WTC11 (cell line): ENCODE measurements around the gene PTPRT. TPM values are rescaled to one million over a fixed set of nuclear protein-coding genes. Genes with fewer than 3 reads are reported as not detected.

Source experiments
- ATAC-seq: fragments of 200-7000 bp; cut with Tn5 transposase; 2 replicates; pipeline ENCODE4 v1.10.0; 2021; ENCODE audit warnings: mild to moderate bottlenecking, moderate library complexity
- CTCF ChIA-PET: fragments of 300-600 bp; sonication (Branson Sonifier 250); formaldehyde crosslinking; loops from one replicate; lab custom pipeline; 2021; ENCODE audit warnings: antibody characterized with exemption; lab: Charles Lee
- POLR2A ChIA-PET: fragments of 350-600 bp; sonication (Branson Sonifier 250); formaldehyde crosslinking; loops from one replicate; lab custom pipeline; 2021; ENCODE audit warnings: antibody characterized with exemption; lab: Charles Lee
- DNase-seq: peaks from one replicate; pipeline ENCODE4 v3.0.0; 2021; ENCODE audit warnings: low spot score
- H3K27ac Mint-ChIP-seq: 2 replicates; pipeline ENCODE4 v1.8.0; 2021; ENCODE audit warnings: mixed read lengths
- H3K27me3 Mint-ChIP-seq: 2 replicates; pipeline ENCODE4 v1.8.0; 2021; ENCODE audit warnings: low read depth, mild to moderate bottlenecking, moderate library complexity, mixed read lengths
- H3K36me3 Mint-ChIP-seq: 2 replicates; pipeline ENCODE4 v1.8.0; 2021; ENCODE audit warnings: mixed read lengths
- H3K4me1 Mint-ChIP-seq: 2 replicates; pipeline ENCODE4 v1.8.0; 2022; ENCODE audit warnings: mixed read lengths
- H3K4me3 Mint-ChIP-seq: 2 replicates; pipeline ENCODE4 v1.8.0; 2021; ENCODE audit warnings: mild to moderate bottlenecking, moderate library complexity, mixed read lengths
- H3K9me3 Mint-ChIP-seq: 2 replicates; pipeline ENCODE4 v1.8.0; 2021; ENCODE audit warnings: mixed read lengths
- ATF2 ChIP-seq: sonication (generic); formaldehyde crosslinking; IDR thresholded peaks from 2 replicates; pipeline ENCODE4 v1.8.1; 2022; ENCODE audit warnings: low read depth, missing genetic modification reagents, borderline replicate concordance
- CREM ChIP-seq: sonication (generic); formaldehyde crosslinking; IDR thresholded peaks from 2 replicates; pipeline ENCODE4 v1.8.1; 2022; ENCODE audit warnings: mild to moderate bottlenecking, missing genetic modification reagents, moderate library complexity
- E2F1 ChIP-seq: sonication (generic); formaldehyde crosslinking; IDR thresholded peaks from 2 replicates; pipeline ENCODE4 v1.8.0; 2022; ENCODE audit warnings: mild to moderate bottlenecking, missing genetic modification reagents
- EMX1 ChIP-seq: fragments of 250-450 bp; sonication (Bioruptor Pico); IDR thresholded peaks from 2 replicates; pipeline ENCODE4 v1.8.0; 2021; ENCODE audit warnings: mild to moderate bottlenecking
- ESRRA ChIP-seq: sonication (generic); formaldehyde crosslinking; IDR thresholded peaks from 2 replicates; pipeline ENCODE4 v1.8.1; 2022; ENCODE audit warnings: mild to moderate bottlenecking, missing genetic modification reagents, borderline replicate concordance
- KAT7 ChIP-seq: sonication (generic); formaldehyde crosslinking; IDR thresholded peaks from 2 replicates; pipeline ENCODE4 v1.8.1; 2023; ENCODE audit warnings: missing genetic modification reagents, mild to moderate bottlenecking, borderline replicate concordance
- MAX ChIP-seq: sonication (generic); formaldehyde crosslinking; IDR thresholded peaks from 2 replicates; pipeline ENCODE4 v1.8.0; 2022; ENCODE audit warnings: mild to moderate bottlenecking, missing genetic modification reagents
- NFATC4 ChIP-seq: fragments of 250-450 bp; sonication (Bioruptor Pico); IDR thresholded peaks from 2 replicates; pipeline ENCODE4 v1.9.0; 2021; ENCODE audit warnings: mild to moderate bottlenecking
- PRDM15 ChIP-seq: sonication (generic); formaldehyde crosslinking; IDR thresholded peaks from 2 replicates; pipeline ENCODE4 v1.8.0; 2022; ENCODE audit warnings: missing genetic modification reagents
- STAT6 ChIP-seq: sonication (generic); formaldehyde crosslinking; conservative IDR thresholded peaks from 2 replicates; pipeline ENCODE4 v1.8.1; 2023; ENCODE audit warnings: mild to moderate bottlenecking, low read depth, missing genetic modification reagents, moderate library complexity
- ZNF219 ChIP-seq: sonication (generic); formaldehyde crosslinking; IDR thresholded peaks from 2 replicates; pipeline ENCODE4 v1.8.0; 2023; ENCODE audit warnings: missing genetic modification reagents, mild to moderate bottlenecking, borderline replicate concordance
- ZNF263 ChIP-seq: sonication (generic); formaldehyde crosslinking; IDR thresholded peaks from 2 replicates; pipeline ENCODE4 v1.8.1; 2022; ENCODE audit warnings: low read depth, mild to moderate bottlenecking, moderate library complexity, missing genetic modification reagents
- ZNF317 ChIP-seq: sonication (generic); formaldehyde crosslinking; IDR thresholded peaks from 2 replicates; pipeline ENCODE4 v1.8.1; 2023; ENCODE audit warnings: low read depth, mild to moderate bottlenecking, moderate library complexity, missing genetic modification reagents, borderline replicate concordance
- ZNF396 ChIP-seq: fragments of 250-450 bp; sonication (Bioruptor Pico); IDR thresholded peaks from 2 replicates; pipeline ENCODE4 v1.8.0; 2021; ENCODE audit warnings: mild to moderate bottlenecking, moderate library complexity, borderline replicate concordance
- ZNF425 ChIP-seq: fragments of 250-450 bp; sonication (Bioruptor Pico); conservative IDR thresholded peaks from 2 replicates; pipeline ENCODE4 v1.9.0; 2021; ENCODE audit warnings: mild to moderate bottlenecking
- total RNA-seq: library from RNA; stranded (reverse); gene quantifications from 3 replicates; pipeline ENCODE4 v1.2.3, GENCODE V29; 2021

PTPRT gene
- total RNA-seq, 1 experiment from 2014 or later, result 1.1 TPM

GRCh38 chr20:42907730-42908129, 282.0 kb downstream of the PTPRT start:
- no peak overlapping the region for H3K4me3 Mint-ChIP-seq
- no peaks in the 10 kb centered on the region for H3K27me3 Mint-ChIP-seq
- H3K27ac Mint-ChIP-seq, result no peak overlapping the region
- ATAC-seq, result no peak
- TF ChIP-seq E2F1 (CRISPR knock-in tag), result no peak
- no peak for TF ChIP-seq ATF2 (CRISPR knock-in tag)
- TF ChIP-seq CREM (CRISPR knock-in tag), result no peak
- TF ChIP-seq ZNF396 (CRISPR knock-in tag), result no peak
- no peak for TF ChIP-seq PRDM15
- TF ChIP-seq ZNF263, result no peak
- no peak for TF ChIP-seq KAT7 (CRISPR knock-in tag)
- no peak for TF ChIP-seq MAX (CRISPR knock-in tag)
- no peak for TF ChIP-seq EMX1 (CRISPR knock-in tag)
- no peak for TF ChIP-seq NFATC4 (CRISPR knock-in tag)
- no peaks in the 10 kb centered on the region for H3K36me3 Mint-ChIP-seq
- no peak for DNase-seq
- peaks cover 7% of the 10 kb centered on the region for H3K4me1 Mint-ChIP-seq
- ChIA-PET POLR2A (no interaction called here), CTCF (no interaction called here)
- no peaks in the 10 kb centered on the region for H3K9me3 Mint-ChIP-seq

- no peaks in the 10 kb centered on the region for H3K27me3 Mint-ChIP-seq
- H3K9me3 Mint-ChIP-seq, result no peaks in the 10 kb centered on the region
- ChIA-PET CTCF (no interaction called here), POLR2A (no interaction called here)
- H3K4me1 Mint-ChIP-seq, result peaks cover 7% of the 10 kb centered on the region
- ATAC-seq (no peak), DNase-seq (no peak)
- H3K36me3 Mint-ChIP-seq, result no peaks in the 10 kb centered on the region
- TF ChIP-seq ZNF425 (CRISPR knock-in tag) (no peak), ZNF317 (CRISPR knock-in tag) (no peak), STAT6 (no peak), ESRRA (CRISPR knock-in tag) (no peak), ZNF219 (CRISPR knock-in tag) (no peak)
- H3K27ac Mint-ChIP-seq, result no peak overlapping the region
- H3K4me3 Mint-ChIP-seq, result no peak overlapping the region
Observed at GRCh38 chr20:42906120-42906519, 283.6 kb downstream of the PTPRT start.
